Non-pigmented ciliary epithelial cell (primary cell): ENCODE data around the gene TAB2.
A peak's percentile ranks its signal among the peaks of the same experiment; 100 is the strongest.
"Not testable (repeated sequence)": the region's sequence is repeated elsewhere in the genome, so short reads cannot be mapped to it uniquely, and the experiment has no call there.

ENCODE experiments used
- DNase-seq: peaks from one replicate; pipeline ENCODE4 v3.0.0-alpha.2; 2010; ENCODE audit warnings: low read depth

The TAB2 gene

GRCh38 chr6:149333266-149333620 lies 15.7 kb downstream of the TAB2 start:
- no peak for DNase-seq

GRCh38 chr6:149334201-149334600 lies 16.7 kb downstream of the TAB2 start:
- peak; percentile 40 for DNase-seq

- DNase-seq: peak; percentile 73
Measured at GRCh38 chr6:149334682-149335160, 17.2 kb downstream of the TAB2 start.

GRCh38 chr6:149335924-149336608 lies 18.6 kb downstream of the TAB2 start:
- peak; percentile 30 for DNase-seq

- DNase-seq: no peak
Measured at GRCh38 chr6:149336609-149336928, 19.1 kb downstream of the TAB2 start.

- DNase-seq: no peak
Measured at GRCh38 chr6:149337320-149337719, 19.8 kb downstream of the TAB2 start.

- DNase-seq: no peak
Measured at GRCh38 chr6:149340200-149340599, 22.7 kb downstream of the TAB2 start.

- DNase-seq: no peak
Measured at GRCh38 chr6:149342525-149342924, 25.0 kb downstream of the TAB2 start.

GRCh38 chr6:149343501-149343900 lies 26.0 kb downstream of the TAB2 start:
- no peak for DNase-seq

- DNase-seq: no peak
Measured at GRCh38 chr6:149346078-149346477, 28.6 kb downstream of the TAB2 start.

GRCh38 chr6:149347067-149347466 lies 29.6 kb downstream of the TAB2 start:
- DNase-seq: no peak

- DNase-seq: not testable (repeated sequence)
Measured at GRCh38 chr6:149349279-149349678, 31.8 kb downstream of the TAB2 start.

- no peak for DNase-seq
Measured at GRCh38 chr6:149354009-149354408, 36.5 kb downstream of the TAB2 start.

- DNase-seq: no peak
Measured at GRCh38 chr6:149356081-149356750, 38.7 kb downstream of the TAB2 start.

GRCh38 chr6:149357726-149358538 lies 40.4 kb downstream of the TAB2 start:
- DNase-seq: no peak

- DNase-seq: no peak
Measured at GRCh38 chr6:149359440-149359839, 41.9 kb downstream of the TAB2 start.

- no peak for DNase-seq
Measured at GRCh38 chr6:149360536-149360935, 43.0 kb downstream of the TAB2 start.

- no peak for DNase-seq
Measured at GRCh38 chr6:149362289-149362688, 44.8 kb downstream of the TAB2 start.

- no peak for DNase-seq
Measured at GRCh38 chr6:149363154-149363553, 45.6 kb downstream of the TAB2 start.

GRCh38 chr6:149364557-149364956 lies 47.0 kb downstream of the TAB2 start:
- DNase-seq: no peak

GRCh38 chr6:149365197-149365596 lies 47.7 kb downstream of the TAB2 start:
- no peak for DNase-seq

GRCh38 chr6:149366267-149366921 lies 48.9 kb downstream of the TAB2 start:
- DNase-seq: no peak

GRCh38 chr6:149368065-149368464 lies 50.6 kb downstream of the TAB2 start:
- DNase-seq: no peak
